SK-N-MC (cell line): ENCODE data around the gene IL1RN.

ENCODE experiments used
- EZH2 ChIP-seq: fragments of 200-600 bp; sonication (generic); IDR thresholded peaks from one replicate; pipeline ENCODE4 v1.6.1; 2017; ENCODE audit warnings: antibody characterized with exemption
- POLR2AphosphoS5 ChIP-seq: IDR thresholded peaks from 2 replicates; pipeline ENCODE4 v1.6.1; 2012; ENCODE audit warnings: mild to moderate bottlenecking, low read depth, low read length, borderline replicate concordance

DNA sequence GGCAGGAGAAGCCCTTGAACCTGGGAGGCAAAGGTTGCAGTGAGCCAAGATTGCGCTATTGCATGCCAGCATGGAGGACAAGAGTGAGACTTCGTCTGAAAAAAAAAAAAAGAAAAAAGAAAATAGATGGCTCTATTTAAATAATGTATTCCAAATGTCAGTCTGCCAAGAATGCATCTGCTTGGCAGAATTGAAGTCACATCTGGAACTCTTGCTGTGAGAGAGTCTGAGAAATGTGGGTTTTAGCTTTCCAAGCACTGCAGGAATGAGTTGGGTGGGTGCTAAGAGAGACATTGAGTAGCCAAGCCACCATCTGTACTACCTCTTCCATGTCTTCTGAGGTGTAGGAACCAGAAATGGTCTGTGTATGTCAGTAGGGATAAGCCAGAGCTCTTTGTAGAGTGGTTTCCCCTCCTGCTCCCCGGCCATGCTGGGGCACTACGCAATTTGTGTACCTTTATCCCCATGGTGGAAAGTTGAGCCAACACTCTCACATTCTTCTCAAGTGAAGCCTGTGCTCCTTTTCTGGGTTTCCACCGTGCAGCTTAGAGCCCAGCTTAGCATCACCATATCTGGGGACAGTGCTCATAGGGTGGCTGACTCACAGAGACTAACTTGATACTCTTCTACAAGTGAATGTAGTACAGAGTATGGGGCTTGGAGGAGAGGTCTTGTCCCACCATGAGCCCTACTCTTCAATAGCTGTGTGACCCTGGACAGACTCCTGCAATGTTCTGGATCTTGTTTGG lies 34.4 kb upstream of the IL1RN start:
- TF ChIP-seq EZH2 (no peak), POLR2AphosphoS5 (no peak)
